Activated CD4-positive, alpha-beta T cell treated with anti-CD3 and anti-CD28 coated beads, Interleukin-2, amount 50 U/mL, for 24 hours (primary cell): ENCODE data around the gene INPP5J.
"Not testable (repeated sequence)": the region's sequence is repeated elsewhere in the genome, so short reads cannot be mapped to it uniquely, and the experiment has no call there.

ENCODE experiments used
- DNase-seq, 2 donors: peaks; one replicate each; pipeline ENCODE4 v3.0.0-alpha.2; 2020; ENCODE audit warnings: low read depth in 1 of 2, low spot score in 1 of 2

The INPP5J gene

DNA sequence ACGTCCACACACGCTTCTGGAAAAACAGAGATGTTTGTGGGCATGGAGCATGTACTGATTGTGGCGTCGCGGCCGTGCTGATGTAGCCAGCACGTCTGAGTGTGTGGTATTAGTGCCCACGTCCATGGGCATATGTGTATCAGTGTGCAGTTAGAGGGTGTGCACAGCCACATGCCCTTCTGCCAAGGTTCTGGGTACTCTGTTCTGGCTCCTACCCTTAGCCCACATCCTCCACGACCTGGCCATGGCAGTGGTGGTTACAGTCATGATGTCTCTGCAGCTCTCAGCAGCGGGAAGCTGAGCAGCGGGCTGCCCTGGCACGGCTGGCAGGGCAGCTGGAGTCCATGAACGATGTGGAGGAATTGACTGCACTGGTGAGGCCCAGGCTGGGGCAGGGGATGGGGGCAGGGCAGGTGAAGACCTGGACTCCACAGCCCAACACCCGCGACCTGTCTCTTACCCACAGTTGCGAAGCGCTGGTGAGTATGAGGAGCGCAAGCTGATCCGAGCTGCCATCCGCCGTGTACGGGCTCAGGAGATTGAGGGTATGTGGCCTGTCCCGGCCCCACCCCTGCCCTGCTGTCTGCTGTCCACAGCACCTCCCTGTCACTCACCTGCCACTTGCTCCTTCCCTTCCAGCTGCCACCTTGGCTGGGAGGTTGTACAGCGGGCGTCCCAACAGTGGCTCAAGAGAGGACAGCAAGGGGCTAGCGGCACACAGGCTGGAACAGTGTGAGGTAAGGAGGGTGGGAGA, 34.4 kb upstream of the INPP5J start:
- DNase-seq, result no peak

DNA sequence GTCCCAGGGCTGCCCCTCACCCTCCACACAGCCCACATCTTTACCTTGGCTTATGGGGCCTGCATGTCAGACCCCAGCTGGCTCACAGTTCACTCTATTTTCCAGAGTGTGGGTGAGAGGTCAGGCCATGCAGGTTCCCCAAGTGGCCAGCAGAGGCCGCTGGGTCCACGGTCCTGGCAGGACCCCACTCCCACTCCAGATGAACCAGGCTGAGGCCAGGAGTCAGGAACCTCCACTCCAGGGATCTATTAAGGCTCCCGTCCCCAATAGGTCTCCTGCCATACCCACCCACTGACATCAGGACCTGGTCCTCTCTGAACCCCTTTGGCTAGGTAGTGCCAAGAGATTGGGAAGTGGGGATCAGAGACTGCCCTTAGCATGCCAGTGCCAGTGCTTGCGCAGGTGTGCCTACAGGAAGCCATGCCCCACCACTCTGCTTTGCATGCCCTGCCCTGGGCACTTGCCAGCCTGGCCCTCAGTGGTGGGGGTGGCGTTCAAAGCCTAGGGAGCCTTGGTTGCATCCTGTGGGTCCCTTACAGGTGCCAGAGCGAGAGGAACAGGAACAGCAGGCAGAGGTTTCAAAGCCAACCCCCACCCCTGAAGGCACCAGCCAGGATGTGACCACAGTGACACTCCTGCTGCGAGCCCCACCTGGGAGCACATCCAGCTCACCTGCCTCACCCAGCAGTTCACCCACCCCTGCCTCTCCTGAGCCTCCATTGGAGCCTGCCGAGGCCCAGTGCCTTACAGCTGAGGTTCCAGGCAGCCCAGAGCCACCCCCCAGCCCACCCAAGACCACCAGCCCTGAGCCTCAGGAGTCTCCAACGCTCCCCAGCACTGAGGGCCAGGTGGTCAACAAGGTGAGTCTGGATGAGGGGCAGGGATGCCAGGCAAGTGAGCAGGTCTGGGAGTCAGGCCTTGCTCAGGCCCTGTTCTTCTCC, 33.3 kb upstream of the INPP5J start:
- DNase-seq, result no peak

DNA sequence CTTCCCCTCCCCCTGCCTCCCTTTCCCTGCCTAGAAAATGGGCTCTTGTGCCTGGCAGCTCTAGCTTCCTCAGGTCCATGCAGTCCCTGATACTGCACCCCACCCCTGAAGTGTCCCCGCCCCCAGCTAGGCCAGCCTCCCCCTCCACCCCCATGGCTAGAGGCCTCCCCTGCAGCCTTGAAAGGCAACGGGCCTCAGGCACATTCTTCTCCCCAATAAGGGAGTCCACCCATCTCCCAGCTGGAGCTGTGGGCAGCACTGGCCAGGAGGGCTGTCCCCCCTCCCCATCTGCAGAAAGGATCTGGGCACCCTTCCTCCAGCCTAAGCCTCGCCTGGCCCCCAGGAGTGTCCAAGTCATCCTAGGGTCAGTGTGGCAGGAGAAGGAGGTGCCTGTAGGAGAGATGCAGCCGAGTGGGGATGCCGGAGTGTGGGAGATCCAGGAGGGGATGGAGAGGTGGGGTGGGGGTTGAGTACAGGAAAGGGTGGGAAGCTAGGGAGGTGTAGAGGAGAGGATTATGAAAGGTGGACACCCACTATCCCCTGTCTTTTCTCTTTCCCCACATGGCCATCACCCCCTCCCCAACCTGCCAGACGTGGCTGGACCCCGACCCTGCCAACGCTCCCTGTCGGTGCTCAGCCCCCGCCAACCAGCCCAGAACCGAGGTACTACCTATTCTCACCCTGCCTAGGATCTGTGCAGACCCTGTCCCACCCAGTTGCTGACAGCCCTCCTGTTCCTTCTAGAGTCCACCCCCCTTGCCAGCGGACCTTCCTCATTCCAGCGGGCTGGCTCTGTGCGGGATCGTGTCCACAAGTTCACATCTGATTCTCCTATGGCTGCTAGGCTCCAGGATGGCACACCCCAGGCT, 32.3 kb upstream of the INPP5J start:
- no peak for DNase-seq

DNA sequence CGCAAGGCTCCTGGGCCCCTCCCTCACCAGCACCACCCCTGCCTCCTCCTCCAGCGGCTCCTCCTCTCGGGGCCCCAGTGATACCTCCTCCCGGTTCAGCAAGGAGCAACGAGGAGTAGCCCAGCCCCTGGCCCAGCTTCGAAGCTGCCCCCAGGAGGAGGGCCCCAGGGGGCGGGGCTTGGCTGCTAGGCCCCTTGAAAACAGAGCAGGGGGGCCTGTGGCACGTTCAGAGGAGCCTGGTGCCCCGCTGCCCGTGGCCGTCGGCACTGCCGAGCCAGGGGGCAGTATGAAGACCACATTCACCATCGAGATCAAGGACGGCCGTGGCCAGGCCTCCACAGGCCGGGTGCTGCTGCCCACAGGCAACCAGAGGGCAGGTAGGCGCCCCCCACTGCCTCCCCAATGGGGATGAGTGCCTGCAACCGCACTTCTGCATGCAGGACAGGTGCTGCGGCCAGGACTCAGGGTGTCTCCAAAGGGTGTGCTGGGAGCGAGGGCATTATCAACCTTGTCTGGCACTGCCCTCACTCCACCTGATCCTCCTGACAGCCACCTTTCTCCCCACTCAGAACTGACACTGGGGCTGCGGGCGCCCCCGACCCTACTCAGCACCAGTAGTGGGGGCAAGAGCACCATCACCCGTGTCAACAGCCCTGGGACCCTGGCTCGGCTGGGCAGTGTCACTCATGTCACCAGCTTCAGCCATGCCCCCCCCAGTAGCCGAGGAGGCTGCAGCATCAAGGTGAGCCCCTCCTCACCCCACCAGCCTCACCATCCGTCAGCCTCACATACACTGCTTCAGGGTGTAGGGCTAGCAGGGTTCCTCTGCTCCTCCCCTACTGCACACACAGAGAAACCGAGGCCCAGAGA, 31.4 kb upstream of the INPP5J start:
- DNase-seq, result no peak

DNA sequence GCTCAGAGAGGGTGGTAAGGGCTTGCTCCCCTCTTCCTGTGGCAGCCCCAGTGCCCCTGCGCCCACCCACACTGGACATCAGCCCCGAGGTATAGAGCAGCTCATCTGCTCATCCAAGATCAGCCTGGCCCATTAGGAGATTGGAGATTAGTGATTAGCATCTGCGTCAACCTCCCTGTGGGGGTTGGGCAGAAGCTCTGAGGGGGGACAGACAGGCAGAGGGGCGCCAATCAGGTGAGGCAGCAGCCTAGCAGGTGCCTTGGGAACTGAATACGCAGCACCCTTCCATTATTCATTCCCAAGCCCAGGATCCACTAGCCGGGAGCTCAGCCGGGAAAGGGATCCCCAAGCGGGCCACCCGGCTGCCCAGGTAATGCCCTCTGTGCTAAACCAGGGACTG, 30.6 kb upstream of the INPP5J start:
- no peak for DNase-seq

DNA sequence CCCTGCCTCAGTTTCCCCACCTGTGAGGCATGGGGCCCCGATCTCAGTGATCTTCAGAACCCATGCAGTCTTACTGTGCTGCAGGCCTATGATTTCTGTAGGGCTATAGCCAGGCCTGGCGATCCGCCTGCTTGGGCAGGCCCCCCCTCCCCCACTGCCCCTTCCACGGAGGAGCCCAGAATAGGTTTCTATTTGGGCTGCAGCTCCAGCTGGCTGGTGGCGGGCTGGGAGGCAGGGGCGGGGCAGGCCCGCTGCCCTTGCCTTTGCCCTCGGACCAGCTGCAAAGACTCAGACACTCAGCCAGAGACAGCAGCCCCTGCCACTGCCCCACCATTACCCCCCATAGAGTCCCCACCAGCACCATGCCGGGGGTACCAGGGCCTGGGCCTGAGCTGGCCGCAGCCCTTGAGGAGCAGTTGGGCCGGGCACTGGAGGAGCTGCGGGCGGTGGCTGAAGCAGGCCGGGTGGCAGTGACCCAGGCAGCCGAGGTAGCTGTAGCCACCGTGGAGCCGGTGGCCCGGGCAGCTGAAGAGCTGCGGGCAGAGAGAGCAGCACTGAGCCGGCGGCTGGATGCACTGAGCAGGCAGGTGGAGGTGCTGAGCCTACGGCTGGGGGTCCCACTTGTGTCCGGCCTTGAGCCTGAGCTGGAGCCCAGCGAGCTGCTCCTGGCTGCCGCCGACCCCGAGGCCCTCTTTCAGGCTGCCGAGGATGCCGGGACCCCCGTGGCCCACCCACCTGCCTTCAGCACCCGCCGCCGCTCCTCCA, 29.5 kb upstream of the INPP5J start:
- DNase-seq, result no peak

DNA sequence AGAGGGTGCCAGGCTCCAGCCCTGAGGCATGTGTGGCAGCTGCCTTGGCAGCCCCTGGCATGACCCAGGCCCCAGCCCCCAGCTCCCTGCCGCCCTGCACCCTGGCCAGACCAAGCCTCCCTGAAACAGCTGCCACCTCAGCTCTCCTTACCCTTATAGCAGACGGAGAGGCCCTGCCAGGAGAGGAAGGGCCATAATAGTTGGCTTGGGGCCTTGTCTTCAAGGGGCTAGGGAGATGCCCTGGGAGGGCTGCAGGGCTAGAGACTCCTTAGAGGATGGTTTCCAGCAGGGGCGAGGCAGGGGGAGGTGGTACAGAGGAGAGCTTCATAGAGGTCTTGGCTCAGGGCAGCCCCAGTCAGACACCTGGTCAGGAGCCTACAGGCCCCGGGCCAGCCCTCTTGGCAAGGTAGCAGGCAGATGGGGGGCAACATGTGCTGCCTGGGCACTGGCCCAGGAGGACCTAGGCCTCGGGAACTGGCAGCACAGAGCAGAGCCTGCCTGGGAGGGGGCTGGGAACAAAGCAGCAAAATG, 28.7 kb upstream of the INPP5J start:
- DNase-seq, result no peak

DNA sequence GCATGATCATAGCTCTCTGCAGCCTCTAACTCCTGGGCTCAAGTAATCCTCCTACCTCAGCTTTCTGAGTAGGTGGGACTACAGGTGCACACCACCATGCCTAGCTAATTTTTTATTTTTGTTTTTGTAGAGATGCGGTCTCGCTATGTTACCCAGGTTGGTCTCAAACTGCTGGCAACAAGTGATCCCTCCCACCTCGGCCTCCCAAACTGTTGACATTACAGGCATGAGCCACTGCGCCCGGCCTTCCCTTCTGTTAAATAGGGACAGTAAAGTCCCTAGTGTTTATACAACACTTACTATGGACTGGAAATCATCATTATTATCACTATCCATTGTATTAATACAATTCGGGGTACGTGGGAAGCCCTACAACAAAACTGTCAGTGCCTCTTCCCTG, 28.0 kb upstream of the INPP5J start:
- no peak for DNase-seq

DNA sequence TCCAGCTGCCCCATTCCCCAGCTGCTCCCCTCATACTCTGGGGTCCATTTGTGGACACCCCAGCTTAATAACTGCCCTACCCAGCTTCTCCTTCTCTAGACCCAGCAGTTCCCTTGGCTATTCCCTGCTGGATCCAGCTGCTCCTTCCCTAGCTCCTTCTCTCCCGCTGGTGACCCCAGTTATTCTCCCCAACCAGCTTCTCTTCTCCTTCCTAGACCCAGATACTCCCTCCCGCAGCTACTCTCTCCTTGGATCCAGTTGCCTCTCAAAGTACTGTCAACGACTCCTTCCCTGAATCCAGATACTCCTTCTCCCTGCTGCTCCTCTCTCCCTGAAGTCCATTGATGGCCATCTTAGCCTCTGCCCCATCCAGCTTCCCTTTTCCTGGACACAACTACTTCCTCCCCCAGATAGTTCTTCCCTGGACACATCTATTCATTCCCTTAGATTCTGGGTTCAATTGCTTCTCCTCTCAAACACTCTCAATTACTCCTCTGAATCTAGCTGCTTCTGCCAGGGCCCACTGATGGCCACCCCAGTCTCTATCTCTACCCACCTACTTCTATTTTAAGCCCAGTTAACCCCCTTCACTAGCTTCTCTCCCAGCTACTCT, 27.0 kb upstream of the INPP5J start:
- DNase-seq, result no peak

DNA sequence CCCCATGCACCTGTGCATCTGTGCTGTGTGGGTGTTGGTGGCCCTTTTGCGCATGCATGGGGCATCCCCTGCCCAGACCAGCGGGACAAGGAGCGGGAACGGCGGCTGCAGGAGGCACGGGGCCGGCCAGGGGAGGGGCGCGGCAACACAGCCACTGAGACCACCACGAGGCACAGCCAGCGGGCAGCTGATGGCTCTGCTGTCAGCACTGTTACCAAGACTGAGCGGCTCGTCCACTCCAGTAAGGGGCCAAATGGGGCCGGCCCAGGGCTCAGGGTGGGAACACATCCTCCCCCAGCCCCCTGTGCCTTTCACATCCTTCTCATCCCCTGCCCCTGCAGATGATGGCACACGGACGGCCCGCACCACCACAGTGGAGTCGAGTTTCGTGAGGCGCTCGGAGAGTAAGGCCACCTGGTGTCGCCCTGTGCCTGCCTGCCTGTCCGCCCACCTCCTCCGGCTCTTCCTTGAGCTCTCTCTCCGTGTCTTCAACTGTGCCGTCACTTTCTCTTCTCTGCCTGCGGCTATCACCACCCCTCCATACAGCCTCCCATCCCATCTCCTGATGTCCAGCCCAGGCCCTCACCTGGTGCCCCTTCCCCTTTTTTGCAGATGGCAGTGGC, 26.0 kb upstream of the INPP5J start:
- no peak for DNase-seq

DNA sequence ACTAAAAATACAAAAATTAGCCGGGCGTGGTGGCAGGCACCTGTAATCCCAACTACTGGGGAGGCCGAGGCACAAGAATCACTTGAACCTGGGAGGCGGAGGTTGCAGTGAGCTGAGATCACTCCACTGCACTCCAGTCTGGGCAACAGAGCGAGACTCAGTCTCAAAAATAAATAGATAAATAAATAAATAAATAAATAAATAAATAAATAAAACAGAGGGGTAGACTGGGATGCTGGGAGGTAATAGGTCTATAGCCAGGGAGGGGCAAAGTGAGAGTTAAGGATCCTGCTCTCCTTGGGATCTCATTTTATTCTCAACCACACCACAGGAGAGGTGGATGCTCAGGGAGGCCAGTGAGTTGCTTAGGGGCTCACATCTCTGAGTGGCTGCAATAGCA, 25.2 kb upstream of the INPP5J start:
- DNase-seq, result not testable (repeated sequence)

DNA sequence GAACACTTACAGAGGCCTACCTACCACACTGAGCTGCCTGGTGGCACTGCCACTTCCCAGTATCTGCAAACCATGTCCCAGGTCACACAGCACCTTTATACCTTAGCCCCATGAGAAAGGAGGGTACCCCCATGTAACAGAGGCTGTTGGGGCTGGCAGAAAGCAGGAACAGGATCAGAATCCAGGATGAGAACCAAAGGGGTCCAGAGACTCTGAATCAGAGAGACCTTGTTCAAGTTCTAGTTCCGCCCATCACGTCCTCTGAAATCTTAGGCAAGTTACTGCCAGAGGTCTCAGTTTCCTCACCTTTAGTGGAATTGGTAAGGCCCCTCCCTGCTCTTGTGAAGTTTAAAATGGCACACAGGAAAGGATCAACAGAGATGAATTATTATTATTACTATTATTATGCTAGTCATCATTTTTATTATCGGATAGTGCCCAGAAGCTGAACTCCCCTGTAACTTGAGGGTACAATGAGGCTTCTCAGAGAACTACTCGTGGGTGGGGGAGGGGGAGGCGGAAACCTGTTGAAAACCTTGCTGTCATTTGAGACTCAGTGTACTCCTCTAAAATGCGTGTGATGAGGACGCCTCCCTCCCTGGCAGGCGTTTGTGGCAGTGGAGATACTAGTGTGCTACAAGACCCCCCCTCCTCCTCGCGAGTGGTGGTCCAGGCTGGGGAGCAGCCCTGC, 24.7 kb upstream of the INPP5J start:
- no peak for DNase-seq

DNA sequence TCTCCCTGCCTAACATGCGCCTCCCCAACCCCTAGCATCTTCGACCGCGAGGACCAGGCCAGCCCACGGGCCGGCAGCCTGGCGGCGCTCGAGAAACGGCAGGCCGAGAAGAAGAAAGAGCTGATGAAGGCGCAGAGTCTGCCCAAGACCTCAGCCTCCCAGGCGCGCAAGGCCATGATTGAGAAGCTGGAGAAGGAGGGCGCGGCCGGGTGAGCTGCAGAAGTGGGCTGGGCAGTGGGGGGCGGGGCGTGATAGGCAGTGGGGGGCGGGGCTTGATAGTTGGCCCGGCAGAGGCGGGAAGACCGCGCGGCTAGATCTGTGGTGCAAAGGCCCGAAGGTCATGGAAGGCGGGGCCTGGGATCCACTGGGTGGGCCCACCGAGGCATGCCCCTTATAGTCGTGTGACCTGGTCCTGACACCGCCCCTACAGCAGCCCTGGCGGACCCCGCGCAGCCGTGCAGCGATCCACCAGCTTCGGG, 24.1 kb upstream of the INPP5J start:
- DNase-seq, result no peak

DNA sequence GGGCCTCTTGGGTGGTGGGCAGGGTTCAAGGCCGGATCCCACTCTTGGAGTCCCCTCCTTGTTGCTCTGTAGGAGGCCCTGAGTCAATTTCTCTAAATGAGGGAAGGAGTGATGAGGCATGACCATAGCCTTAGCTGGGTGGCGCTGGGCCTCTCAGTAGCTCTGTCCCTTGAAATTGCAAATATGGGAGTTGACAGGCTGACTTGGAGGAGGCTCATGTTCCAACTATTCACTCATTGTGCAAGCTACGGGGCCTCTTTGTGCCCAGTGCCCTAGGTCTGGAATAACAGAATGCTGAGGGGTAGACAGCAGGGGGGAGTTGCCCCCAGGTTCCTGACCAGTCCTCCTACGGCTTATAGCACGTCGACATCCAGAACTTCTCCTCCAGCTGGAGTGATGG, 23.4 kb upstream of the INPP5J start:
- no peak for DNase-seq

DNA sequence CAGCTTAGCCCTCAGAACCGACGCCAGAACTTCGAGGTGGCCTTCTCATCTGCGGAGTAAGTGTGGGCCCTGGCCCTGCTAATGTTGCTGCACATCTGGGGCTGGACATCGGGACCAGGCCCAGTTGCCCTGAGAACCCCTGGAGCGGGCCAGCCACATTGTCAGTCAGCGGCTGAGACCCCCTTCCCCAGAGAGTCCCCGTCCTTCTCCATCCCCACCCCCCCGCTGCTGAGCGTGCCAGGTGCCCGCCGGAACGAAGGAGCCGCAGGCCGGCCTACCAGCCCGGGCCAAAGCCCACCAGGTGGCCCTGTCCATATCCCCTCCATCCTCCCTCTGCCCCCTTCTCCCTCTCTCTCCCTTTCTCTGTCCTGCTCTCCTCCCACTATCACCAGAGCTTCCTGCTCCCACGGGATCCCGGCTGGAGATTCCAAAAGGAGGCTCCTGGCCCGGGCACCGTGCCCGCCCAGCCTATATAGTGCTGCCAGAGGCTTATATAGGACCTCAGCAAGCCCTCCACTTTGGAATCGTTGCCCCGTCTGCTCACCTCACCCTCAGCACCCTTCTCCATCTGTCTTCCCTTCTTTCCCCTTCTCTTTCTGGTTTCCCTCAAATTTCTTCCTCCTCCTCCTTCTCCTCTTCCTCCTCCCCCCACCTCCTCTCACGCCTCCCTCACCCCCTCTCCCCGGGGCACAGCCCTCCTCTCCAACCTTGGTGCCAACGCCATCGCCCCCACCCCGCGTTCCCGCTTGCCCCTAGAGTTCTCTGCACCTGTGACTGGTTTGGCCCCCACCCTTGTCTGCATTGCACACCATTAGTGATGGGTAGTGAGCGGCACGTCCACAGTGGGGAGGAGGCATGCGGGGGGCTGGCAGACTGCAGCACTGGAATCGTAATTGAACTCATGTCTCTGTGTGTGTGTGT, 22.7 kb upstream of the INPP5J start:
- no peak for DNase-seq

DNA sequence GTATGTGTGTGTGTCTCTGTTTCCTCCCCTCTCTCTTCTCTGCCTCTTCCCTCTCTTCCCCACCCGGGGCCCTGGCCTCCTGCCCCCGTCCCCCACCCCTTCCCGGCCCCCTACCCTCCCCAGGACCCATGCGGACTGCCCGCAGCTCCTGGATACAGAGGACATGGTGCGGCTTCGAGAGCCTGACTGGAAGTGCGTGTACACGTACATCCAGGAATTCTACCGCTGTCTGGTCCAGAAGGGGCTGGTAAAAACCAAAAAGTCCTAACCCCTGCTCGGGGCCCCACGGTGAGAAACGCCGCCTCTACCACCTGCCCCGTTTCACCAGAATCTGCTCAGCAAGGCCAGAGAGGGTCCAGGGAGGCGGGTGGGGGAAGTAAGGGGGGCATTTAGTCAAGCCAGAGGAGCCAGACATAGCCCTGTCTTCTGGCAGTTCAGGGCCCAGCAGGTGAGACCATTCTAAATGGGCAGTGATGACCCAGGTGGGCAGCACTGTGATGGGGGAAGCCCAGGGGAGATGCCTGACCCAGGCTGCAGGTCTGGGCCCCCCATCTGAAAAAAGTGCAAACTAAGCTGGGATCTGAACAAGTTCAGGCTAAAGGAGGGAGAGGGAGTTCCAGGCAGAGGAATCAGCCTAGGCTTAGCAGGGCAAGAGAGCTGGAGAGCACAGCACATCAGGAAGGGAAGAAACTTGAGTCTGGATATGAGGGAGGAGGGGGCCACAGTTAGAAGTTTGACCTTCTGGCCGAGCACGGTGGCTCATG, 21.8 kb upstream of the INPP5J start:
- DNase-seq, result no peak
